ENCODE data around the gene TOR2A.

The TOR2A gene

GRCh38 chr9:127771570-127772189, 36.6 kb upstream of the TOR2A start:
- TF ChIP-seq CTCF (IDR thresholded peaks at IDR 0.05): no peak
- TF ChIP-seq ZFX (IDR thresholded peaks at IDR 0.05; ENCODE audit: borderline replicate concordance): no peak
- no peak overlapping the region for H3K27ac ChIP-seq

GRCh38 chr9:127770905-127771569, 35.9 kb upstream of the TOR2A start:
- TF ChIP-seq CTCF (IDR thresholded peaks at IDR 0.05): no peak
- no peak for TF ChIP-seq ZFX (IDR thresholded peaks at IDR 0.05; ENCODE audit: borderline replicate concordance)
- no peak overlapping the region for H3K27ac ChIP-seq

GRCh38 chr9:127770583-127770904, 35.5 kb upstream of the TOR2A start:
- H3K27ac ChIP-seq: no peak overlapping the region
- no peak for TF ChIP-seq ZFX (IDR thresholded peaks at IDR 0.05; ENCODE audit: borderline replicate concordance)
- TF ChIP-seq CTCF (IDR thresholded peaks at IDR 0.05): no peak

- H3K27ac ChIP-seq: no peak overlapping the region
- TF ChIP-seq ZFX (IDR thresholded peaks at IDR 0.05; ENCODE audit: borderline replicate concordance) (no peak), CTCF (IDR thresholded peaks at IDR 0.05) (no peak)
Observed at GRCh38 chr9:127769929-127770582, 35.0 kb upstream of the TOR2A start.

- TF ChIP-seq CTCF (IDR thresholded peaks at IDR 0.05) (no peak), ZFX (IDR thresholded peaks at IDR 0.05; ENCODE audit: borderline replicate concordance) (no peak)
- H3K27ac ChIP-seq: no peak overlapping the region
Observed at GRCh38 chr9:127769101-127769500, 34.0 kb upstream of the TOR2A start.

- H3K27ac ChIP-seq: no peak overlapping the region
- TF ChIP-seq ZFX (IDR thresholded peaks at IDR 0.05; ENCODE audit: borderline replicate concordance) (no peak), CTCF (IDR thresholded peaks at IDR 0.05) (no peak)
Observed at GRCh38 chr9:127768698-127769097, 33.6 kb upstream of the TOR2A start.

- TF ChIP-seq CTCF (IDR thresholded peaks at IDR 0.05) (no peak), ZFX (IDR thresholded peaks at IDR 0.05; ENCODE audit: borderline replicate concordance) (no peak)
- H3K27ac ChIP-seq: no peak overlapping the region
Observed at GRCh38 chr9:127767909-127768331, 32.8 kb upstream of the TOR2A start.

Measured in 22Rv1 (cell line).